ENCODE data around the gene TARBP1. TPM values are rescaled to one million over a fixed set of nuclear protein-coding genes. Genes with fewer than 3 reads are reported as not detected.

Gene TARBP1
- 10 to 100 TPM in 1 of 4 donors, 1 to 10 TPM in 3; 5.7 to 11.9 (median 8.2) TPM for total RNA-seq

DNA sequence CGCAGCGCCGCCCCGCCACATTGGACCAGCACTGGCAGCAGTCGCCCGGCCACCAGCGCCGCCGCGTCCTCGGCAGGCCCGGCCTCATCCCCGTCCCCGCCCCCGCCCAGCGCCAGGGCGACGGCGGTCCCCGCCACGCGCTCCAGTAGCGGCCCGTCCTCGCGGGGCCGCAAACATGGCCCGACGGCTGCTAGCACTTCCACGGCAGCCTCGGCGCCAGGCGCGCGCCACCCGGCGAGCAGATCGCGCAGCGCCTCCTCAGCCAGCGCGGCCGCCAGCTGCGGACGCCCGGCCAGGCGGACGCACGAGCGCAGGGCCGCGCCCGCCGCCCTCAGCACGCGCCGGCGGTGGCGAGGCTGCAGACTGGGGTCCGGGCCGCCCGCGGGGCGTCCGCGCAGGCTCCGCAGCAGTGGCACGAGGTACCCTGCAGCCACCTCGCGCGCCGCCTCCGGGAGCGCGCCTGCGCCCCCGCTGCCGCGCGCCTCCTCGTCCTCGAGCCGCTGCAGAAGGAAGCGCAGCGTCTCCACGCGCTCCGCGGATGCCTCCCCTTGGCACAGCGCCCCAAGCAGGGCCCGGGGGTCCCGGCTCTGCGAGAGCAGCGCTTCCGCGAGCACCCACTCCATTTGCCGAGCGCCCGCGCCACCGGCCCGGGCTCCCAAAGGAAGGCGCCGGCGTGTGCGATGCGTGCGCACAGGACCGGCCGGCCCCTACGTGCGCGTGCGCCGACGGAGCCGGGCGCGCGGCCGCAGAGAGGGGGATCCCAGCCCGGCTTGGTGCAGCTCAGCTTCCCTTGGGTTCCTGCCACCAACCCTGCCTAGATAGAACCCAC lies at the start of gene TARBP1:
TARBP1 (minus strand) TSS at position 699 of the 829 bp plus-strand sequence; CDS start at position 623, 76 bp downstream.
- Histone ChIP-seq H3K27ac (peak within 1 kb of the TSS; percentile 79 to 92 (median 83)), H3K4me3 (peak within 1 kb of the TSS; percentile 59 to 92 (median 76)), H3K36me3 (no peaks in the 10 kb centered on the region), H3K27me3 (no peaks in the 10 kb centered on the region), H3K9me3 (no peaks in the 10 kb centered on the region), H3K4me1 (peaks cover 0 to 8% of the 10 kb centered on the region in 2 donors)
- in situ Hi-C loops (cut with MboI; ENCODE audit: low sequenced_read_pairs in 4 of 4) (loop anchor here in 3 of 4 donors (25.0 kb wide), 3 partner anchors 259 to 409 kb away; no protein-coding TSS in a partner anchor), intact Hi-C loops (cut with DNase I; ENCODE audit: low total_unique reads) (loop anchor here (5.0 kb wide), 2 partner anchors 76 to 106 kb away; partner anchors contain the start of gene COA6)
- peak; percentile 23 to 62 for DNase-seq
- TF ChIP-seq POLR2A (IDR thresholded peaks at IDR 0.05): peak; percentile 54 to 57
- peak in 3 of 5 experiments; percentile 27 to 50 (median 29) for TF ChIP-seq CTCF (IDR thresholded peaks at IDR 0.05 in 4 of 5, conservative IDR thresholded peaks at IDR 0.05 in 1 of 5)
- peak; percentile 85 to 87 for ATAC-seq

- in situ Hi-C loops (cut with MboI; ENCODE audit: low sequenced_read_pairs in 4 of 4) (no loop called here), intact Hi-C loops (cut with DNase I; ENCODE audit: low total_unique reads) (no loop called here)
- Histone ChIP-seq H3K27ac (peak overlapping the region; percentile 93 to 100 (median 98)), H3K27me3 (no peaks in the 10 kb centered on the region), H3K36me3 (no peaks in the 10 kb centered on the region), H3K4me3 (no peak overlapping the region), H3K9me3 (no peaks in the 10 kb centered on the region), H3K4me1 (peaks cover 68 to 77% of the 10 kb centered on the region in 2 donors)
- no peak for TF ChIP-seq POLR2A (IDR thresholded peaks at IDR 0.05)
- TF ChIP-seq CTCF (IDR thresholded peaks at IDR 0.05 in 4 of 5, conservative IDR thresholded peaks at IDR 0.05 in 1 of 5): no peak
- ATAC-seq (no peak), DNase-seq (no peak)
Measured at GRCh38 chr1:234528074-234528865, 49.3 kb upstream of the TARBP1 start.

DNA sequence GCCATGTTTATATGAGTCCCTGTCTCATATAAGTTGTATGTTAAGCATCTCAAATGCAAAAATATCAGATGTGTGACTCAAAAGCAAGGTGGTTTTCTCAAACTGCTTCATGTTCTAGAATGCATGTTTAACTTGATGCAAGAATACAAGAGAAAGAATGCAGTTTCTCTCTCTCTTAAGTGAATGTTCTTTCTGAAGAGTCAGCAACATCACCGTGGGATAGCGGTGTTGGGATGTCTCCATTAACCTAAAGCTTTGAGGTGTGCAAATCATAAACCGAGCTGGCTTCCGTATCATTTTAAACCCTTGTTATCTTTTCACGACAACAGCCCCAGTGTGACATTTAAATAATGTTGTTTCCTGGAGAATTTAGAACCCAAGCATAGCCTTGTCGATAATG lies 48.4 kb upstream of the TARBP1 start:
- peaks cover 69 to 78% of the 10 kb centered on the region in 2 donors for H3K4me1 ChIP-seq
- intact Hi-C loops (cut with DNase I; ENCODE audit: low total_unique reads): no loop called here
- ATAC-seq (no peak), DNase-seq (no peak)
- no peak overlapping the region for H3K4me3 ChIP-seq
- H3K36me3 ChIP-seq: no peaks in the 10 kb centered on the region
- no peaks in the 10 kb centered on the region for H3K27me3 ChIP-seq
- in situ Hi-C loops (cut with MboI; ENCODE audit: low sequenced_read_pairs in 4 of 4): no loop called here
- H3K9me3 ChIP-seq: no peaks in the 10 kb centered on the region
- TF ChIP-seq CTCF (IDR thresholded peaks at IDR 0.05 in 4 of 5, conservative IDR thresholded peaks at IDR 0.05 in 1 of 5) (no peak), POLR2A (IDR thresholded peaks at IDR 0.05) (no peak)
- H3K27ac ChIP-seq: no peak overlapping the region

GRCh38 chr1:234526922-234527321 lies 47.9 kb upstream of the TARBP1 start:
- H3K27me3 ChIP-seq: no peaks in the 10 kb centered on the region
- no peaks in the 10 kb centered on the region for H3K9me3 ChIP-seq
- intact Hi-C loops (cut with DNase I; ENCODE audit: low total_unique reads): no loop called here
- in situ Hi-C loops (cut with MboI; ENCODE audit: low sequenced_read_pairs in 4 of 4): no loop called here
- peaks cover 67 to 74% of the 10 kb centered on the region in 2 donors for H3K4me1 ChIP-seq
- no peak overlapping the region for H3K4me3 ChIP-seq
- no peak for DNase-seq
- H3K27ac ChIP-seq: no peak overlapping the region
- H3K36me3 ChIP-seq: no peaks in the 10 kb centered on the region
- ATAC-seq: no peak
- no peak for TF ChIP-seq POLR2A (IDR thresholded peaks at IDR 0.05)
- no peak for TF ChIP-seq CTCF (IDR thresholded peaks at IDR 0.05 in 4 of 5, conservative IDR thresholded peaks at IDR 0.05 in 1 of 5)

Measured in gastrocnemius medialis (tissue), 4 donors.